NCI-H82 treated with DMSO at 0.1 percent for 48 hours (cell line): ENCODE results near the gene RBCK1.

Source experiments
- DNase-seq: peaks from one replicate; lab custom pipeline; 2025; ENCODE audit not compliant: unreplicated experiment; lab: John Stamatoyannopoulos, UW

RBCK1 gene

DNA sequence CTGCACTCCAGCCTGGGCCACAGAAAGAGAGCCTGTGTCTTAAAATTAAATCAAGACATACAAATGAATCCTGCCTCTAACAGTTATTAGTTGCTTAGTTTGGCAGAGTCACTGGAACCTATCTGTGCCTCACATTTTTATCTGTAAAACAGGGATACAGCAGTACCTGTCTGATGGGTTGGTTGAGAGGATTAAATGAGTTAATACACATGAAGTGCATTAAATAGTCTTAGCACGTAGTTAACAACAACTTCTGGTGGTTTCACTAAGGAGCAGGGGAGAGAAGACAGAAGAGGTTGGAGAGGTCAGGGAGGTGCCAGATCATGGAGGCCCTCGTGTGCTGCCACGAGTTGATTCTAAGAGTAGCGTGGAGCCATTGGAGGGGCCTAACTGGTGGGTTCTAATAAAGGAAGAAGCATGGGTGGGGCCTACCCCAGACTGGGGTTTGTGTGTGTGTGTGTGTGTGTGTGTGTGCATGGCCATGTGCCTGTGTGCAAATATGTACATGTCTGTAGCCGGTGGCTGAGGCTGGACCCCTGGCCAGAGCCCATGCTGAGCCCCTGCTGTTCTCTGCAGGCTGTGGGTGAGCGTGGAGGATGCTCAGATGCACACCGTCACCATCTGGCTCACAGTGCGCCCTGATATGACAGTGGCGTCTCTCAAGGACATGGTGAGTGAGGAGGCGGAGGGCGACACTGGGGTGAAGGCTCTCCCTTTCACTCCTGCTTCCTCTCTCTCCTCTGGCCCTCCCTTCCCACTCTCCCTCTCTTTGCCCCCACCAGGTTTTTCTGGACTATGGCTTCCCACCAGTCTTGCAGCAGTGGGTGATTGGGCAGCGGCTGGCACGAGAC is 9.1 kb downstream of the RBCK1 start:
- no peak for DNase-seq

DNA sequence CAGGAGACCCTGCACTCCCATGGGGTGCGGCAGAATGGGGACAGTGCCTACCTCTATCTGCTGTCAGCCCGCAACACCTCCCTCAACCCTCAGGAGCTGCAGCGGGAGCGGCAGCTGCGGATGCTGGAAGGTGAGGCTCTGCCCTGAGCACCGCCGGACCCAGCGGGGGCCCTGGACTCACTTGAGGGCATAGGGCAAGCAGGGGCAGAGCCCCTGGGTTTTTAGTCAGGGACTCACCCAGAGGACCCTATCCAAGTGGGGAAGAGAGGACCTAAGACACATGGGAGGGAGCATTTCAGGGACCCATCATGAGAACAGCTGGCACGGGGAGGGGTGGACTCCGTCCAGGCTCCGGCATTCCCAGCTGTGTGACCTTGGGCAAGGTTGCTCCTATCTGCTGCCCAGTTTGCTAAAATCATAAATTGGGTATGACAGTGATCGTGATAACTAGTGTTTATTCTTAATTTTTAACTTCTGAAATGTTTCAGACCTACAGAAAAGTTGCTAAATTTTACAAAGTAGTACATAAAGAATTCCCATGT is 9.8 kb downstream of the RBCK1 start:
- DNase-seq = no peak

DNA sequence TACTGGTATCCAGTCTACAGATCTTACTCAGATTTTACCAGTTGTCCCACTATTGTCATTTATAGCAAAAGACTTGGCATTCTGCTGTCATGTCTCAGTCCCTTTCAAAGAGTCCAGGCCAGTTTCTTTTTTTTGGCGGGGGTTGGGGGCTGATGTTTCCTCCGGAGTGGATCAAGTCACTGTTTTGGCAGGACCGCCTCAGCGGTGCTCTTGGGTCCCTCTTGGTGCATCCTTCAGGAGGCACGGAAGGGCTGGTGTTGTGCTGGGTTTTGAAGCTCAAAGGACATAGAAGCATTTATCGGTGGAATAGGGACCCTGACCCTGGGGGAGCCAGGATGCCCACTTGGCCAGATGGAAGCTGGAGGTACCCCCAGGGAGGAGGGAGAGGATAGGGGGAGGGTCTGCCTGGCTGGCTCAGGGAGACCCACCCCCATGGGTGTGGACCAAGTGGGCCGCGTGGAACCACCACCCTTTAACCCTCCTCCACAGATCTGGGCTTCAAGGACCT is 10.8 kb downstream of the RBCK1 start:
- no peak for DNase-seq

DNA sequence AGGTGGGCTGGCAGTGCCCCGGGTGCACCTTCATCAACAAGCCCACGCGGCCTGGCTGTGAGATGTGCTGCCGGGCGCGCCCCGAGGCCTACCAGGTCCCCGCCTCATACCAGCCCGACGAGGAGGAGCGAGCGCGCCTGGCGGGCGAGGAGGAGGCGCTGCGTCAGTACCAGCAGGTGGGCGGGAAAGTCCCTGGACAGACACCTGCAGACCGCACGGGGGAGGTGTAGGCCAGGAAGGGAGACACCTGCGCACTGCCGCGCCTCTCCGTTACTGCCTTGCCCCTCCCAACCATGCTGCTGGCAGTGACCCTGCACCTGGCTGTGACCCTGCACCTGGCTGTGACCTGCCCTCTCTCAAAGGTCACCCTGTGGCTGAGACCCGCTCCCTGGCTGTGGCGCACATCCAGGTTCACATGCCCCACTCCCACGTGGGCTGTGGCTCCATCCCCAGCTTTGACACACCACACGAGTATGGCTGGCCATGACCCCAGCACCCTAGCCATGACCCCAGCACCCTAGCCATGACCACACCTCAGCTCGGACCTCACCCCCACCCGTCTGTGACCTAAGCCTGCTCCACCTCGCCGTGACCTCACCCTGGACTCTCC is 11.6 kb downstream of the RBCK1 start:
- no peak for DNase-seq

DNA sequence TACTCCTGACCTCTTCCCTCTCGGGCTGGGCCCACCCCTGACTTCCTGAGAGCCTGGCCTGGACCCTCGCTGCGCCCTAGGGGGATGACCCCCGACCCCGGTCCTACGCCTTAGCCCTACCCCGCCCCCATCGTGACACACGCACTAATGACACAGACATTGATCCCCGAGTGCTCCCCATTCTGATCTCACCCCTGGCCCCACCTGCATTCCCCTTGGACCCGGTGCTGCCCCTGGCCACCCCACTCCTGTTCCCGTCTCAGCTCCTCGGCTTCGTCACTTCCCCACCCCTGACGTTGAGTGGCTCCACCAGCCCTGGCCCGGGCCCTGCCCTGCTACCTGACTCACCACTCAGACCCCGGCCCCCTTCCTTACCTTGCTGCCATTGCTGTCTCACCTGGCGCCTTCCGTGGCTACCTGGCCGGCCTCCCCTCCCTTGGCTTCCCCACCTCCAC is 12.1 kb downstream of the RBCK1 start:
- no peak for DNase-seq

DNA sequence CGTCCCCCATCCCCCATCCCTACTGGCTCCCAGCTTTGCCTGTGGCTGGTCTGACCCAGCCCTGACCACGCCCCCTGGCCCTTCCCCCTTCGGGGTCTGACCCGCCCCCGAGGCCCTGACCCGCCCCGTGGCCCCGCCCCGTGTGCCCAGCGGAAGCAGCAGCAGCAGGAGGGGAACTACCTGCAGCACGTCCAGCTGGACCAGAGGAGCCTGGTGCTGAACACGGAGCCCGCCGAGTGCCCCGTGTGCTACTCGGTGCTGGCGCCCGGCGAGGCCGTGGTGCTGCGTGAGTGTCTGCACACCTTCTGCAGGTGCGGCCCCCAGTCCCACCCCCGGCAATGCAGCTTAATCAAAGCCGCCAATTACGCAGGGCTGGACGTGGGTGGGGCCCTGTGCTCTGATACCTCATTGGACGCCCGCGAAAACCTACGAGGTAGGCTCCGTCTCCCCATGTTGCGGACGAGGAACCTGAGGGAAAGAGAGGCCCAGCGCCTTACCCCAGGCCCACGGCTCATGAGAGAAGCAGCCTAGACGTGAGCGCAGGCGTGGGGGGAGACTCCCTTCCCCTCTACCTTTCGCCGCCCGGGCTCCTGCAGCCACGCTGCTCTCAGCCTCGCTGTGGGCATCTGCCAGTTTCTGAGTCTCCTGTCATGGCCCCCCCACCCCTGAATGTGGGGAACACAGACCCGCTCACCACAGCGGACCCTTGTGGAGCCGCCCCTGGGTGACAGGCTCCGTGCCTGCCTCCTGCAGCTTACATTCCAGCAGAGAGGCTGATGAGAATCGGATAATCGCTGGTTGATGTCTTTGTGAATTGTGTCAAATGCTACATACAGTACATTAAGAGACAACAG is 12.8 kb downstream of the RBCK1 start:
- no peak for DNase-seq

DNA sequence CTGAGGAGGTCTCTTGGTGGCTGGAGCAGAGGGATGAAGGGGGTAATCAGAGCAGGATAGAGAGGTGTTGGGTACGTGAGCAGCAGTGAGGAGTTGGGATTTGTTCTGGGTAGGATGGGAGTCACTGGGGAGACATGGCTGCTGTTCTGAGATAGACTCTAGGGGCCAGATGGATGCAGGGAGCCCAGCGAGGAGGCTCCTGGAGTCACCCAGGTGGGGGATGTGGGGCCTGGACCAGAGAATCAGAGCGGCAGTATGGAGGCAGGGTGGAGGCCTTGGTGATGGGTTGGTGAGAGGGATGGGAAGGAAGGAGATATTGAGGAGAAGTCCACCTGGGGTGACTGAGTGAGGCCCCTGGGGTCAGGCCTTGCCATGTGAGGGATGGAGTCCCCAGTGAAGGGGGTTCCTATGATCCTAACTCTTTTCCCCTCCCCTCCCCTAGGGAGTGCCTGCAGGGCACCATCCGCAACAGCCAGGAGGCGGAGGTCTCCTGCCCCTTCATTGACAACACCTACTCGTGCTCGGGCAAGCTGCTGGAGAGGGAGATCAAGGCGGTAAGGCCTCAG is 13.7 kb downstream of the RBCK1 start:
- no peak for DNase-seq

DNA sequence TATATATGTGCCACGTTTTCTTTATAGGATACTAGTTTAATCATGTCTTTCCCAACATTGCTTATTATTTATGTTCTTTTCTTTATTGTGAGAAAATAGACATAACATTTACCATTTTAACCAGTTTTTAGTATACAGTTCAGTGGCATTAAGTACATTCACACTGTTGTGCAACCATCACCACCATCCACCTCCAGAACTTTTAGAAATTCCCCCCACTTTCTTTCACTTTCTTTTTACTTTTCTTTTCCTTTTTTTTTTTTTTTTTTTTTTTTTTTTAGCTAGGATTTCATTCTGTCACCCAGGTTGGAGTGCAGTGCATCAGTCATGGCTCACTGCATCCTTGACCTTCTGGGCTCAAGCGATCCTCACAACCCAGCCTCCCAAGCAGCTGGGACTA is 18.5 kb downstream of the RBCK1 start:
- no peak for DNase-seq

DNA sequence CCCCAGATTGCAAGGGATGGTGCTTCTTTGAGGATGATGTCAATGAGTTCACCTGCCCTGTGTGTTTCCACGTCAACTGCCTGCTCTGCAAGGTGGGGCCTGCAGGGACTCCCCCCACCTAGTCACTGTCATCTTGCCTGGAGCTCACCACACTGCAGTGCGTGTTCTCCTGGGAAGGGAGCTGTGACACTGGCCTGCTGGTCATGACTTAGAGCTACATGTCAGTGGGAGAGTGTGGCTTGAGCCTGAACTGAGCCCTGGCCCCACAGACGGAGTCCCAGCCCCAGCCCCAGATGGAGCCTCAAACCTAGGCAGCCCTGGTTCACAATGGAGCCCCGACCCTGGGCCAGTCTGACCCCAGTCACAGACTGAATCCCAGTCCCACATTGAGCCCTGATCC is 19.3 kb downstream of the RBCK1 start:
- DNase-seq = no peak

DNA sequence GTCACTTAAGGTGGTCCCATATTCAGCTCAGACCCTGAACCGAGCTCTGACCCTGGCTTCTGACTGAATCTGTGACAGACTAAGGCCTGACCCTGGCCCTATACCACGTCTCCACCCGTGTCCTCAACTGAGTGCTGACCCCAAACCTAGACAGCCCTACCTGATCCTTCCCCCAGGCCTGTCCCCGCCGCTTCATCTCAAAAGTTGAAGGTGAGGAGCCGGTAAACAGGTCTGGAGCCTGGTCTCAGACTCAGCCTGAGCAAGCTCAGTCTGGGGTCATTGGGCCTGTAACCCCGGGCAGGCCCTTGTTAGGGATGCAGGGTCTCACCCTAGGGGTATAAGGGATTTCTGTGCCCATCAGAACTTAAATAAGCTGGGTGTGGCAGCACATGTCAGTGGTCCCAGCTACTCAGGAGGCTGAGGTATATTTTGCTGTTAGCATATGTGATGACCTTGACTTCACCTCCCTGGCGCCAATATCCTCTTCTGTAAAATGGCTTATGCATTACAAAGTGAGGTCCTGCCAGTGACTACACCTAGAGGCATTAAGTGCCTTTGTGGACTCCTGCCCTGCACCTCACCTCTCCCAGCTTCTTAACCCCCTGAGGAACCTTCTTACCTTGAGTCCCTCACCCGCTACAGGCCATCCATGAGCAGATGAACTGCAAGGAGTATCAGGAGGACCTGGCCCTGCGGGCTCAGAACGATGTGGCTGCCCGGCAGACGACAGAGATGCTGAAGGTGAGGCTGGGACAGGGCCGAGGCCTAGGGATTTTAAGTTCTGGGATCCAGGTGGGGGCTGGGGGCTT is 20.0 kb downstream of the RBCK1 start:
- DNase-seq = no peak

DNA sequence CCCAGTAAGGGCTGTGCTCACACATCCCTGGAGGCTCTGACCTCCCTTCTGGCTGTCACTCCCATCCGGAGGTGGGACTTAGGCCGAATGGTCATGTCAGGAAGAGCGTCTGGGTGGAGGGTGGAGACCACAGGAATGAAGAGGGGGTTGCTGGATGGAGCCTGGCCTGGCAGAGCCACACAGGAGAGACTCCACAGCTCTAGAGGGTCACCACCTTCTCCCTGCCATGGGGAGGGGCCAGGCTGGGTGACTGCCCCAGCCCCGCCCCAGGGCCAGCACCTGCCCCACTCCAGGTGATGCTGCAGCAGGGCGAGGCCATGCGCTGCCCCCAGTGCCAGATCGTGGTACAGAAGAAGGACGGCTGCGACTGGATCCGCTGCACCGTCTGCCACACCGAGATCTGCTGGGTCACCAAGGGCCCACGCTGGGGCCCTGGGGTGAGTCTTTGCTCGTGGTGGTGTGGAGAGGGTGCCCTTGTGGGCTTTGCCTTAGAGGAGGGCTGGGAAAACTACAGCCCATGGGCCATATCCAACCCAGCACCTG is 20.6 kb downstream of the RBCK1 start:
- DNase-seq = no peak

DNA sequence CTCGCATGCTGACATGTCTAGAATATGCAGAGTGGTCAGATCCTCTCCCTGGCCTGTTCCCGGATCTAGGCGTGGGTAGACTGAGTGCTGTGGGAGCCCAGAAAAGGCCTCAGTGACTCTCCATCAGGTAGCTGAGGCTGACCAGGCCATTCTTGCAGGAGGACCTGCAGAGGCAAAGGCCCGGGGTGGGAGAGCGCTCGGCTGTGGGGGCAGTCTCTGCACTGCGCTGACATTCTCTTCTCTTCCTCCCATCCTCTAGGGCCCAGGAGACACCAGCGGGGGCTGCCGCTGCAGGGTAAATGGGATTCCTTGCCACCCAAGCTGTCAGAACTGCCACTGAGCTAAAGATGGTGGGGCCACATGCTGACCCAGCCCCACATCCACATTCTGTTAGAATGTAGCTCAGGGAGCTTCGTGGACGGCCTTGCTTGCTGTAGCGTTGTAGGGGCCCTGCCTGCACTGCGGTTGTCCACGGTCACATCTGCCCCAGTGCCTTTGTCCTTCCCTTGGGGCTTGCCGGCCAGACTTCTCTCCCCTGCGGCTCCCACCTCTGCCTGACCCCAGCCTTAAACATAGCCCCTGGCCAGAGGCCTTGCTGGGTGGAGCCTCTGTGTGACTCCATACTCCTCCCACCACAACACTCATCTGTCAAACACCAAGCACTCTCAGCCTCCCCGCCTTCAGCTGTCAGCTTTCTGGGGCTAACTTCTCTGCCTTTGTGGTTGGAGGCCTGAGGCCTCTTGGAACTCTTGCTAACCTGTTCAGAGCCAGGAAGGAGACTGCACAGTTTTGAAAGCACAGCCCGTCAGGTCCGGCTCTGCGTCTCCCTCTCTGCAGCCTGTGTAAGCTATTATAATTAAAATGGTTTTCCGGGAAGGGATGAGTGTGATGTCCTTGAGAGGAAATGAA is 22.2 kb downstream of the RBCK1 start:
- no peak for DNase-seq

DNA sequence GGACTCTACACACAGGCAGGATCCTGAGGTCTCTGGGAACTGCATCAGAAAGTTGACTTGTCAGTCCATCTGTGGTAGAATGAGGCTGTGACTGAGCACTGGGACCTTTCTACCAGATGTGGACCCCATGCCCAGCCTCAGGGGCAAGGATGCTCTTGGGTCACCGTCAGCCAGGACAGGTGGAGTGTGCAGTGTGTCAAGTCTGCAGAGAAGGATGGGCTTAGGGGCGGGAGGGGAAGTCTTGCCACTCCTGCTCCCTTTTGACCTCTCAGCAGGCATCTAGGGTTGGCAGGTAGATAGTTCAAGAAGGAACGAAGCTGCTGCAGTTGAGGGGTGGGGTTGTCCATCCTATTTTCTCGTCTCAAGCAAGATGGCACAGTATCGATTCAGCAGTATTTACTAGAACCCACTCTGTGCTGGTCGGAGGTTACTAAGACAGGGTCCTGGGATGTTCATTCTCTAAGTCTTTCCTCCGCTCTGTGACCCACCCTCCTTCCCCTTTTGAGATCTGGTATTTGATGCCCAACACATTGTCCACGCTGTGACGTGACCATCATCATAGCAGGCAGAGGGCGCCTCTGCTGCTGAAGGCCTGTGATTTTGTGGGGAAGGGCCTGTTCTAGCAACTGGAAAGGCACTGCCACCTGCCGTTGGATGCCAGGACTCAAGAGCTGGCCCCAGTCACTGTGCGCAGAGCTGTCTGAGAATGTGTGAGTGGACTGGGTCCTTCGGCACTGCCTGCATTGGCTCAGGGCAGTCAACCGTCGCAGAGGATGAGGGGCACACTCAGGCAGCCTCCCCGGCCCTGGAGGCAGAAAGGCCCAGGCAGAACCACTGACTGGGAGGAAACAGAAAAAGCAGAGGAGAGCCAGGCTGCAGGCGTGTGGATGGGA is 23.2 kb downstream of the RBCK1 start:
- peak; percentile 54 for DNase-seq

DNA sequence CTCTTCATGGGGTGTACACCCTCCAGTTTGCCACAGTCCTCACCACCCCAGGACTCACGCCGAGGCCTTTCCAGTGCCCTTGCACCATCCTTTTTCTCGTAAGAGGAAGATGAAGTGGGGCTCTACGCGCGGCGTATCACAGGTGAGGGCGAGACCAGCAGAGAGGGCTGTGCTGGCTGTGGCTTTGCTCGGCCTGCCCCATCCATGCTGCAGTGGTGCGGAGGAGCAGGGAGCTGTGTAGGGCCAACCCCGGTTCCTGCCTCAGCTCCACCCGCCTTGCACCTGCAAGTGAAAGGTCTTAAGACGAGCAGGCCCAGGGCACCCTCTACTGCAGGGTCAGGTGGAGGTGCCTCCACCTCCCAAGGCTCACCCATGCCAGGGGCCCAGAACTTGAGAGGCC is 24.1 kb downstream of the RBCK1 start:
- no peak for DNase-seq

DNA sequence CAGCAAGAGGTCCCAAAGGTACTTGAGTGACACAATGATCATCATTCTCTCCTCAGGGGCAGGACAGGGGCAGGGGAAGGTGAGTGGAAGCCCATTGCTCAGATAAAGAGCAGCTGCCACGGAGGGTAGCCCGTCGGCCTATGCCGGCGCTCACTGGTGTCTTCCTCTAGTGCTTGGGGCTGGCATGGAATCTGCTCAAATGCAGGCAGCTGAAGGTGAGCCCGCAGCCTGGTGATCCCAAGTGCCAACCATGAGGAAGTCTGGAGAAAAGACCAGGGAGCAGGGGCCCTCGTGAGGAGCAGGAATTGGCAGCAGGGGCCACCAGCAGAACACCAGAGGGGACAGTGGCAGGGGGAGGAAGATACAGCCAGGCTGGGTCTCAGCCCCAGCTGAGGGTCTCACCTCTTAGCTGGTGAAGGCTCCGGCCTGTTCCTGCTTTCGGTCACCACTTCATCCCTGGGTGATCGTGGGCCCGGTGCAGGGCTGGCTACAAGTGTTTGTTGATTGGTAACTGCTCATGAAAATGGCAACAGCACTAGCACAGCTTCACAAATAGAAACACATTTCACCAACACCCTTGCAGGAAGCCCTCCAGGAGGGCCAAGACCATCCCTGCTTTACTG is 24.7 kb downstream of the RBCK1 start:
- no peak for DNase-seq

DNA sequence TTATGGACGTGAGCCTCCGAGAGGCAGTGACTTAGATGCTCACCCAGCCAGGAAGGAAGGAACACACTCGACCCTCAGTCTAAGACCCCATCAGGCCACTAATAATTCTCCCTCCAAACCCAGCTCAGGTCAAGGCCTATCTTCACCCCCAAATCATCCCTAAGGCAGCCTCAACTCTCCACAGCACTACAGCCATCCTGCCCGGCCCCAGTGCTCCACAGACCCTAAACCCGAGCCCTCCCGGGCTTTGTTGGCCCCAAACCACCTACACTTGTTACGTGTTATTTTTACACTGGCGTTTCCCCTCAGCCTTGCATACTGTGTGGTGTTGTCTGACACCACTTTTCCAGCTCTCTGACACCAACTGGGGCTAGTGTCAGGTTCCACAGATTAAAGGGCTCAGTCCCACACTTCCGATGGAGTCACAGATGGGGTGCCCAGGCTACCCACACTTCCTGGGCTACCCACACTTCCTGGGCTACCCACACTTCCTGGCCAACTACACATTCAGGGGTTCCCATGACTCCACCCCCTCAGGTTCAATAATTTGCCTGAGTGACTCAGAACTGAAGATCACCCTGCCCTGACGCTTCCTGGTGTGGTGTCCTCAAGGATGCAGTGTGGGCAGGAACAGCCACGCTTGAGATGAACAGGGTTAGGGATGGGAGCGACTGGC is 25.3 kb downstream of the RBCK1 start:
- no peak for DNase-seq

DNA sequence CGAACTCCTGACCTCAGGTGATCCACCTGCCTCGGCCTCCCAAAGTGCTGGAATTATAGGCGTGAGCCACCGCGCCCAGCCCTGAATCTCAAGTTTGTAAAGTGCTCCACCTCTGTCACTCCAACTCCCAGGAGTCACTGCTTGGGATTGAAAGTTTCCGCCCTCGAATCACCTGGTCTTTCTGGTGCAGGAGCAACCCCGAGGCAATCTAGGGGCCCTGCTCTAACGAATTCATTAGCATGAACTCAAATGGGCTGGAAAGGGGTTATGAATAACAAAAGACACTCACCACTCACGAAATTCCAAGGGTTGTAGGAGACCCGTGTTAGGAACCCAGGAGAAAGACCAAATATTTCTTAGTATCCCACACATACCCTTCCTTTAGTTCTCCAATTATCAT is 26.1 kb downstream of the RBCK1 start:
- no peak for DNase-seq
